ENCODE measurements around the gene SCGB1C1.
"Not testable (repeated sequence)": the region's sequence is repeated elsewhere in the genome, so short reads cannot be mapped to it uniquely, and the experiment has no call there.

The SCGB1C1 gene

GRCh38 chr11:192674-193128, at the start of gene SCGB1C1:
Gene SCGB1C1 (plus strand): TSS chr11:193078. CDS start chr11:193100, 22 bp downstream.
- H3K27ac ChIP-seq (ENCODE audit: low read length); H3K9me3 ChIP-seq (ENCODE audit: control insufficient read depth in 1 of 2, low read length in 2 of 2); H3K36me3 ChIP-seq (ENCODE audit: control insufficient read depth in 1 of 2, insufficient read depth in 2 of 2, low read length in 2 of 2); H3K4me3 ChIP-seq (ENCODE audit: low read depth in 1 of 2, low read length in 2 of 2); H3K4me1 ChIP-seq (ENCODE audit: control insufficient read depth in 1 of 2, insufficient read depth in 2 of 2, low read length in 2 of 2); H3K27me3 ChIP-seq (ENCODE audit: low read depth, low read length): not testable (repeated sequence)

- H3K27me3 ChIP-seq (ENCODE audit: low read depth, low read length); H3K4me1 ChIP-seq (ENCODE audit: control insufficient read depth in 1 of 2, insufficient read depth in 2 of 2, low read length in 2 of 2); H3K9me3 ChIP-seq (ENCODE audit: control insufficient read depth in 1 of 2, low read length in 2 of 2); H3K27ac ChIP-seq (ENCODE audit: low read length); H3K4me3 ChIP-seq (ENCODE audit: low read depth in 1 of 2, low read length in 2 of 2); H3K36me3 ChIP-seq (ENCODE audit: control insufficient read depth in 1 of 2, insufficient read depth in 2 of 2, low read length in 2 of 2): not testable (repeated sequence)
Measured at GRCh38 chr11:180242-180641, 12.6 kb upstream of the SCGB1C1 start.

GRCh38 chr11:189200-189783, 3.6 kb upstream of the SCGB1C1 start:
- H3K9me3 ChIP-seq (ENCODE audit: control insufficient read depth in 1 of 2, low read length in 2 of 2); H3K36me3 ChIP-seq (ENCODE audit: control insufficient read depth in 1 of 2, insufficient read depth in 2 of 2, low read length in 2 of 2); H3K27me3 ChIP-seq (ENCODE audit: low read depth, low read length); H3K4me3 ChIP-seq (ENCODE audit: low read depth in 1 of 2, low read length in 2 of 2); H3K4me1 ChIP-seq (ENCODE audit: control insufficient read depth in 1 of 2, insufficient read depth in 2 of 2, low read length in 2 of 2); H3K27ac ChIP-seq (ENCODE audit: low read length): not testable (repeated sequence)

- H3K27me3 ChIP-seq (ENCODE audit: low read depth, low read length); H3K36me3 ChIP-seq (ENCODE audit: control insufficient read depth in 1 of 2, insufficient read depth in 2 of 2, low read length in 2 of 2); H3K4me1 ChIP-seq (ENCODE audit: control insufficient read depth in 1 of 2, insufficient read depth in 2 of 2, low read length in 2 of 2); H3K9me3 ChIP-seq (ENCODE audit: control insufficient read depth in 1 of 2, low read length in 2 of 2); H3K27ac ChIP-seq (ENCODE audit: low read length); H3K4me3 ChIP-seq (ENCODE audit: low read depth in 1 of 2, low read length in 2 of 2): not testable (repeated sequence)
Measured at GRCh38 chr11:189843-190311, 3.0 kb upstream of the SCGB1C1 start.

GRCh38 chr11:190546-190945, 2.3 kb upstream of the SCGB1C1 start:
- not testable (repeated sequence) for H3K27ac ChIP-seq (ENCODE audit: low read length); H3K36me3 ChIP-seq (ENCODE audit: control insufficient read depth in 1 of 2, insufficient read depth in 2 of 2, low read length in 2 of 2); H3K27me3 ChIP-seq (ENCODE audit: low read depth, low read length); H3K4me1 ChIP-seq (ENCODE audit: control insufficient read depth in 1 of 2, insufficient read depth in 2 of 2, low read length in 2 of 2); H3K4me3 ChIP-seq (ENCODE audit: low read depth in 1 of 2, low read length in 2 of 2); H3K9me3 ChIP-seq (ENCODE audit: control insufficient read depth in 1 of 2, low read length in 2 of 2)

GRCh38 chr11:191490-192478, 1.1 kb upstream of the SCGB1C1 start:
- H3K36me3 ChIP-seq (ENCODE audit: control insufficient read depth in 1 of 2, insufficient read depth in 2 of 2, low read length in 2 of 2); H3K27me3 ChIP-seq (ENCODE audit: low read depth, low read length); H3K4me1 ChIP-seq (ENCODE audit: control insufficient read depth in 1 of 2, insufficient read depth in 2 of 2, low read length in 2 of 2): not testable (repeated sequence)

GRCh38 chr11:193481-193880, 603 bp downstream of the SCGB1C1 start:
- H3K27me3 ChIP-seq (ENCODE audit: low read depth, low read length); H3K36me3 ChIP-seq (ENCODE audit: control insufficient read depth in 1 of 2, insufficient read depth in 2 of 2, low read length in 2 of 2); H3K27ac ChIP-seq (ENCODE audit: low read length); H3K4me1 ChIP-seq (ENCODE audit: control insufficient read depth in 1 of 2, insufficient read depth in 2 of 2, low read length in 2 of 2); H3K4me3 ChIP-seq (ENCODE audit: low read depth in 1 of 2, low read length in 2 of 2); H3K9me3 ChIP-seq (ENCODE audit: control insufficient read depth in 1 of 2, low read length in 2 of 2): not testable (repeated sequence)

More at GRCh38 chr11:191490-192478, 1.1 kb upstream of the SCGB1C1 start:
- not testable (repeated sequence) for H3K4me3 ChIP-seq (ENCODE audit: low read depth in 1 of 2, low read length in 2 of 2); H3K27ac ChIP-seq (ENCODE audit: low read length); H3K9me3 ChIP-seq (ENCODE audit: control insufficient read depth in 1 of 2, low read length in 2 of 2)

GRCh38 chr11:196786-197731, 4.2 kb downstream of the SCGB1C1 start:
- Histone ChIP-seq H3K27me3 (ENCODE audit: low read depth, low read length) (no peaks in the 10 kb centered on the region), H3K4me1 (ENCODE audit: control insufficient read depth in 1 of 2, insufficient read depth in 2 of 2, low read length in 2 of 2) (no peaks in the 10 kb centered on the region), H3K9me3 (ENCODE audit: control insufficient read depth in 1 of 2, low read length in 2 of 2) (no peaks in the 10 kb centered on the region), H3K36me3 (ENCODE audit: control insufficient read depth in 1 of 2, insufficient read depth in 2 of 2, low read length in 2 of 2) (peaks cover 0 to 7% of the 10 kb centered on the region in 2 donors), H3K27ac (ENCODE audit: low read length) (no peak overlapping the region), H3K4me3 (ENCODE audit: low read depth in 1 of 2, low read length in 2 of 2) (no peak overlapping the region)

- Histone ChIP-seq H3K4me3 (ENCODE audit: low read depth in 1 of 2, low read length in 2 of 2) (no peak overlapping the region), H3K4me1 (ENCODE audit: control insufficient read depth in 1 of 2, insufficient read depth in 2 of 2, low read length in 2 of 2) (no peaks in the 10 kb centered on the region), H3K9me3 (ENCODE audit: control insufficient read depth in 1 of 2, low read length in 2 of 2) (no peaks in the 10 kb centered on the region), H3K27ac (ENCODE audit: low read length) (no peak overlapping the region), H3K36me3 (ENCODE audit: control insufficient read depth in 1 of 2, insufficient read depth in 2 of 2, low read length in 2 of 2) (peaks cover under 1 to 12% of the 10 kb centered on the region in 2 donors), H3K27me3 (ENCODE audit: low read depth, low read length) (no peaks in the 10 kb centered on the region)
Measured at GRCh38 chr11:197741-198235, 4.9 kb downstream of the SCGB1C1 start.

- peaks cover 6 to 18% of the 10 kb centered on the region in 2 donors for H3K36me3 ChIP-seq (ENCODE audit: control insufficient read depth in 1 of 2, insufficient read depth in 2 of 2, low read length in 2 of 2)
- no peaks in the 10 kb centered on the region for H3K4me1 ChIP-seq (ENCODE audit: control insufficient read depth in 1 of 2, insufficient read depth in 2 of 2, low read length in 2 of 2)
- H3K4me3 ChIP-seq (ENCODE audit: low read depth in 1 of 2, low read length in 2 of 2): no peak overlapping the region
- H3K27me3 ChIP-seq (ENCODE audit: low read depth, low read length): no peaks in the 10 kb centered on the region
- H3K9me3 ChIP-seq (ENCODE audit: control insufficient read depth in 1 of 2, low read length in 2 of 2): no peaks in the 10 kb centered on the region
- no peak overlapping the region for H3K27ac ChIP-seq (ENCODE audit: low read length)
Measured at GRCh38 chr11:198236-198806, 5.4 kb downstream of the SCGB1C1 start.
